Activated CD8-positive, alpha-beta T cell treated with anti-CD3 and anti-CD28 coated beads for 36 hours (primary cell): ENCODE measurements around the gene COX6A2. TPM values are rescaled to one million over a fixed set of nuclear protein-coding genes. Genes with fewer than 3 reads are reported as not detected.

Experiments used
- ATAC-seq: fragments of 200-7000 bp; cut with Tn5 transposase; one replicate; pipeline ENCODE4 v1.10.0; 2021; ENCODE audit warnings: mild to moderate bottlenecking, moderate library complexity
- CTCF ChIA-PET: fragments of 350-600 bp; sonication (Branson Sonifier 250); formaldehyde crosslinking; loops from one replicate; lab custom pipeline; 2021; ENCODE audit warnings: antibody characterized with exemption; lab: Charles Lee
- POLR2A ChIA-PET: fragments of 350-600 bp; sonication (Branson Sonifier 250); formaldehyde crosslinking; loops from one replicate; lab custom pipeline; 2021; ENCODE audit warnings: antibody characterized with exemption; lab: Charles Lee
- DNase-seq: peaks from one replicate; pipeline ENCODE4 v3.0.0-alpha.2; 2020
- H3K27ac Mint-ChIP-seq: one replicate; pipeline ENCODE4 v1.8.0; 2021; ENCODE audit warnings: mild to moderate bottlenecking, mixed read lengths
- H3K27me3 Mint-ChIP-seq: one replicate; pipeline ENCODE4 v1.8.0; 2021; ENCODE audit warnings: mixed read lengths
- H3K36me3 Mint-ChIP-seq: one replicate; pipeline ENCODE4 v1.8.0; 2021; ENCODE audit warnings: low read depth, mixed read lengths
- H3K4me1 Mint-ChIP-seq: one replicate; pipeline ENCODE4 v1.8.0; 2021; ENCODE audit warnings: low read depth, mixed read lengths
- H3K4me3 Mint-ChIP-seq: one replicate; pipeline ENCODE4 v1.8.0; 2021; ENCODE audit warnings: mild to moderate bottlenecking, moderate library complexity, mixed read lengths
- H3K9me3 Mint-ChIP-seq: one replicate; pipeline ENCODE4 v1.8.0; 2021; ENCODE audit warnings: mixed read lengths
- intact Hi-C: fragments of 100-400 bp; cut with micrococcal nuclease; formaldehyde crosslinking; loops from one replicate; pipeline ENCODE4 v1.10.0; 2022
- total RNA-seq, 2 experiments: library from RNA; stranded (reverse); gene quantifications; one replicate each; pipeline ENCODE4 v1.2.3, GENCODE V29; 2021
- TF ChIP-seq, protein P1 (sequence below): fragments of 200-600 bp; IDR thresholded peaks from one replicate; pipeline ENCODE4 v1.8.0; 2022; ENCODE audit warnings: antibody characterized with exemption, mild to moderate bottlenecking

COX6A2 gene
- total RNA-seq, 2 experiments from 2014 or later: not detected

DNA sequence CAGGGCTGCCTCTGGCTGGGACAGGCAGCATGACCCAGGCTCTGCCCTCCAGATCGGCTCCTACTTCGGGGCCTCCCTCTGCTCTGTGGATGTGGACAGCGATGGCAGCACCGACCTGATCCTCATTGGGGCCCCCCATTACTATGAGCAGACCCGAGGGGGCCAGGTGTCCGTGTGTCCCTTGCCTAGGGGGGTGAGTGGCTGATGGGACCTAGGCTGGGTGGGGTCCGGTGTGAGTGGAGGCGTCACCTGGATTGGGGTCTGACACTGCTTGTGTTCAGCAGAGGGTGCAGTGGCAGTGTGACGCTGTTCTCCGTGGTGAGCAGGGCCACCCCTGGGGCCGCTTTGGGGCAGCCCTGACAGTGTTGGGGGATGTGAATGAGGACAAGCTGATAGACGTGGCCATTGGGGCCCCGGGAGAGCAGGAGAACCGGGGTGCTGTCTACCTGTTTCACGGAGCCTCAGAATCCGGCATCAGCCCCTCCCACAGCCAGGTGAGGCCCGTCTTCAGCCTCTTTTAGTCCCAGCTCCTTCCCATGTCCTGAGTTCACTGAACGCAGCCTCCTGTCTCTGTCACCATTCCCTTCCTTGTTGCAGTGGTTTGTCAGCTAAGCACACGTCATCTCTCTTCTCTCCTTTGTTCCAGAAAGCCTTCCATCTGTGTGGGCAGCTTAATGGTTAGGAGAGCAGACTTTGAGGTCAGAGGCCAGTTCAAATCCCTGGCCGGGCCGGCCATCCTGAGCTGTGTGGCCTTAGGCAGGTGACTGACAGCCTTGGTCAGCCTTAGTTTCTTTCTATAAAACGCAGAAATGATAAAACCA is 16.9 kb downstream of the COX6A2 start:
- Mint-ChIP-seq H3K9me3 (no peaks in the 10 kb centered on the region), H3K4me3 (no peak overlapping the region), H3K27ac (no peak overlapping the region), H3K36me3 (no peaks in the 10 kb centered on the region), H3K27me3 (peaks cover 1% of the 10 kb centered on the region), H3K4me1 (peaks cover 5% of the 10 kb centered on the region)
- ChIA-PET CTCF (interaction anchor here (0.8 to 0.9 kb wide), 2 partner anchors 31 to 49 kb away, joined by 3 read pairs; partner anchors contain the start of gene ZNF843), POLR2A (no interaction called here)
- ATAC-seq (no peak), DNase-seq (no peak)
- TF ChIP-seq, protein P1, sequence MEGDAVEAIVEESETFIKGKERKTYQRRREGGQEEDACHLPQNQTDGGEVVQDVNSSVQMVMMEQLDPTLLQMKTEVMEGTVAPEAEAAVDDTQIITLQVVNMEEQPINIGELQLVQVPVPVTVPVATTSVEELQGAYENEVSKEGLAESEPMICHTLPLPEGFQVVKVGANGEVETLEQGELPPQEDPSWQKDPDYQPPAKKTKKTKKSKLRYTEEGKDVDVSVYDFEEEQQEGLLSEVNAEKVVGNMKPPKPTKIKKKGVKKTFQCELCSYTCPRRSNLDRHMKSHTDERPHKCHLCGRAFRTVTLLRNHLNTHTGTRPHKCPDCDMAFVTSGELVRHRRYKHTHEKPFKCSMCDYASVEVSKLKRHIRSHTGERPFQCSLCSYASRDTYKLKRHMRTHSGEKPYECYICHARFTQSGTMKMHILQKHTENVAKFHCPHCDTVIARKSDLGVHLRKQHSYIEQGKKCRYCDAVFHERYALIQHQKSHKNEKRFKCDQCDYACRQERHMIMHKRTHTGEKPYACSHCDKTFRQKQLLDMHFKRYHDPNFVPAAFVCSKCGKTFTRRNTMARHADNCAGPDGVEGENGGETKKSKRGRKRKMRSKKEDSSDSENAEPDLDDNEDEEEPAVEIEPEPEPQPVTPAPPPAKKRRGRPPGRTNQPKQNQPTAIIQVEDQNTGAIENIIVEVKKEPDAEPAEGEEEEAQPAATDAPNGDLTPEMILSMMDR: no peak
- intact Hi-C loops: no loop called here

DNA sequence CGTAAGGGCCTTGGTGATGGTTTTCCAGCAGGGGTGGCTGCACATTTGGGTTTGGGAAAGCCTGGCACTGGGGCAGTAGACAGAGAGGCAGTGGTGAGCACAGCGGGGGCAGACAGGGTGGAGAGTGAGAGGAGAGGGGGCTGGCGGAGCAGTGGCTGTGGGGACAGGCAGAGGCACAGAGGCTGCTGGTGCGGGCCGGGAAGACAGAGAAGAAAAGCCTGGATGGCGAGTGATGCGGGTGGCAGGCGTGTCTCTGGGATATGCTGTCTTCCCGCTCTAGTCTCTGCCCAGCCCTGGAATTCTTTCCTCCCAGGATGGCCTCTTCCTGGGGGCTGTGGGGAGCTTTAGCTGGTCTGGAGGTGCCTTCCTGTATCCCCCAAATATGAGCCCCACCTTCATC is 18.1 kb downstream of the COX6A2 start:
- Mint-ChIP-seq H3K4me1 (peaks cover 2% of the 10 kb centered on the region), H3K27me3 (peaks cover 1% of the 10 kb centered on the region), H3K4me3 (no peak overlapping the region), H3K36me3 (no peaks in the 10 kb centered on the region), H3K9me3 (no peaks in the 10 kb centered on the region), H3K27ac (no peak overlapping the region)
- POLR2A ChIA-PET: no interaction called here
- TF ChIP-seq, protein P1: no peak
- intact Hi-C loops: no loop called here
- no peak for DNase-seq
- CTCF ChIA-PET: no interaction called here
- ATAC-seq: no peak

DNA sequence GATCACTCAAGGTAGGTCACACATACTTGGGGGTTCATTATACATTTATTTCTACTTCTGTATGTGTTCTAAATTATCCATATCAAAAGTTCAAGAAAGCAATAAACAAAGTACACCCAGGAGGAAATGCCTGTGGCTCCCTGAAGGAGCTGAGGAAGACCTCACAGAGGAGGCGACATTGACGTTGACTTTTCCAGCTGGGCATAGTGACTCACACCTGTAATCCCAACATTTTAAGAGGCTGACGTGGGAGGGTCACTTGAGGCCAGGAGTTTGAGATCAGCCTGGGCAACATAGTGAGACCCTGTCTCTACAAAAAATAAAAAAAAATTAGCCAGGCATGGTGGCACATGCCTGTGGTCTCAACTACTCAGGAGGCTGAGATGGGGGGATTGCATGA is 18.7 kb downstream of the COX6A2 start:
- no peaks in the 10 kb centered on the region for H3K9me3 Mint-ChIP-seq
- no peak for ATAC-seq
- H3K4me3 Mint-ChIP-seq: no peak overlapping the region
- no peak overlapping the region for H3K27ac Mint-ChIP-seq
- TF ChIP-seq, protein P1: no peak
- no peak for DNase-seq
- H3K27me3 Mint-ChIP-seq: peaks cover 1% of the 10 kb centered on the region
- H3K4me1 Mint-ChIP-seq: peaks cover under 1% of the 10 kb centered on the region
- CTCF ChIA-PET: interaction anchor here (1.7 kb wide), 1 partner anchor 10 kb away, joined by 4 read pairs; no protein-coding TSS in a partner anchor
- H3K36me3 Mint-ChIP-seq: no peaks in the 10 kb centered on the region
- POLR2A ChIA-PET: no interaction called here
- intact Hi-C loops: no loop called here

DNA sequence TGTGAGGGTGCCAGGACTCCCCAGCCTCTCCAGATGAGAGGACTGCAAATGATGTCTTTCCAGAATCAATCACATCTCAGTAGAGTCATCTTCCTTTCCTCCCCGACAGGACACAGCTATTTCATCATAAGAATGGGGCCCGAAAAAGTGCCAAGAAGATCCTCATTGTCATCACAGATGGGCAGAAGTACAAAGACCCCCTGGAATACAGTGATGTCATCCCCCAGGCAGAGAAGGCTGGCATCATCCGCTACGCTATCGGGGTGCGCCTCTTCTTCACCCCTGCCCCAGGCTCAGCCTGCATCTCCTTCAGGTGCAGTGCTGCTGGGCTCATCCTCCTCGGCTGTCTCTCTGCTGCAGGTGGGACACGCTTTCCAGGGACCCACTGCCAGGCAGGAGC is 20.8 kb downstream of the COX6A2 start:
- ATAC-seq (no peak), DNase-seq (no peak)
- H3K4me1 Mint-ChIP-seq: peaks cover 4% of the 10 kb centered on the region
- intact Hi-C loops: no loop called here
- ChIA-PET CTCF (no interaction called here), POLR2A (interaction anchor here (1.2 kb wide), 1 partner anchor 14 kb away, joined by 3 read pairs; no protein-coding TSS in a partner anchor)
- H3K4me3 Mint-ChIP-seq: no peak overlapping the region
- TF ChIP-seq, protein P1: no peak
- no peak overlapping the region for H3K27ac Mint-ChIP-seq
- no peaks in the 10 kb centered on the region for H3K9me3 Mint-ChIP-seq
- no peaks in the 10 kb centered on the region for H3K27me3 Mint-ChIP-seq
- no peaks in the 10 kb centered on the region for H3K36me3 Mint-ChIP-seq

DNA sequence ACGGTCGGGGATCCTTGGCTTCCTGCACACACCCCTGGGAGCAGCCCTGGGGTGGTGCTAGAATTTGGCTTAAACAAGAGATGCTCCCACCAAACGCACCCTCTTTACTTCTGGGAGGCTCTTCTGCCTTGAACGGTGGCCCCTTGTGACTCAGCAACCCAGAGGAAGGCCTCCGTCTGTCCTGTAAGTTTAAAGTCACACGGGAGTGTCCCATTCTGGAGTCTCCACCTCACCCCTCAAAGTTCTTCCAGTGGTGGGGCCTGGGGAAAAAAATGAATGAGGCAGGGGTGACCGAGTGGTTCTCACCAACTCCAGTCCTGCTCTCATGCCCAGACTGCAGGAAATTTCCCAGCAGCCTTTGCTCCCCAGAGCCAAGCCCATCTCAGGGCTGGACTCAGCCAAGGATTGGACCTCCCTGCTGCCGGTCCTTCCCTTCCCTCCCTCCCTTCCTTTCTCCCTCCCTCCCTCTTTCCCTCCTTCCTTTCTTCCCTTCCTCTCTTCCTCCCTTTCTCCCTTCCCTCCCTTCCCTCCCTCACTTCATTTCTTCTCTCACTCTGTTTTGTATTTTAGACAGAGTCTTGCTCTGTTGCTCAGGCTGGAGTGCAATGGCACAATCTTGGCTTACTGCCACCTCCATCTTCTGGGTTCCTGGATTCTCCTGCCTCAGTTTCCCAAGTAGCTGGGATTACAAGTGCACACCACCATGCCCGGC is 23.7 kb downstream of the COX6A2 start:
- Mint-ChIP-seq H3K4me3 (no peak overlapping the region), H3K4me1 (peaks cover 11% of the 10 kb centered on the region), H3K27ac (no peak overlapping the region), H3K9me3 (peaks cover 5% of the 10 kb centered on the region), H3K36me3 (peaks cover 2% of the 10 kb centered on the region), H3K27me3 (no peaks in the 10 kb centered on the region)
- DNase-seq: no peak
- ChIA-PET CTCF (no interaction called here), POLR2A (no interaction called here)
- TF ChIP-seq, protein P1: no peak
- ATAC-seq: no peak
- intact Hi-C loops: no loop called here
